Esophagus muscularis mucosa (tissue), 4 donors: ENCODE results near the gene GSS. TPM values are rescaled to one million over a fixed set of nuclear protein-coding genes. Genes with fewer than 3 reads are reported as not detected.

ENCODE experiments used
- DNase-seq: peaks from one replicate; pipeline ENCODE4 v3.0.0-alpha.2; 2017; ENCODE audit errors: extremely low spot score
- H3K27ac ChIP-seq, 4 donors: fragments of 200-600 bp; sonication (generic); replicated peaks in 1 of 4; 1 replicate in 3 of 4; 2 replicates in 1 of 4; pipeline ENCODE4 v1.5.1; 2016 to 2019; ENCODE audit warnings: mild to moderate bottlenecking in 1 of 4
- H3K27me3 ChIP-seq, 4 donors: fragments of 200-600 bp; sonication (generic); one replicate each; pipeline versions ENCODE4 v1.5.1 to v1.6.0; 2016 to 2019
- H3K36me3 ChIP-seq, 4 donors: fragments of 200-600 bp; sonication (generic); one replicate each; pipeline ENCODE4 v1.5.1; 2016 to 2019
- H3K4me1 ChIP-seq, 4 donors: fragments of 200-600 bp; sonication (generic); one replicate each; pipeline ENCODE4 v1.5.1; 2016 to 2019
- H3K4me3 ChIP-seq, 4 donors: fragments of 200-600 bp; sonication (generic); 1 replicate in 2 of 4; 2 replicates in 2 of 4; pipeline ENCODE4 v1.5.1; 2016 to 2019; ENCODE audit warnings: mild to moderate bottlenecking in 4 of 4, moderate library complexity in 1 of 4
- H3K9me3 ChIP-seq, 4 donors: fragments of 200-600 bp; sonication (generic); 1 replicate in 3 of 4; 2 replicates in 1 of 4; pipeline ENCODE4 v1.5.1; 2016 to 2019
- CTCF ChIP-seq, 3 experiments: fragments of 200-600 bp in 2 of 3; fragments of 450-650 bp in 1 of 3; sonication (generic) in 2 of 3; IDR thresholded peaks; one replicate each; pipeline ENCODE4 v1.5.1; 2017 to 2019; ENCODE audit warnings: antibody characterized with exemption in 3 of 3, mild to moderate bottlenecking in 2 of 3, moderate library complexity in 1 of 3
- EP300 ChIP-seq: sonication (generic); formaldehyde crosslinking; IDR thresholded peaks from one replicate; pipeline ENCODE4 v1.6.1; 2017; ENCODE audit warnings: antibody characterized with exemption
- POLR2A ChIP-seq: fragments of 450-650 bp; IDR thresholded peaks from one replicate; pipeline ENCODE4 v1.6.1; 2017; ENCODE audit warnings: antibody characterized with exemption, moderate library complexity, mild to moderate bottlenecking, low read depth
- POLR2AphosphoS5 ChIP-seq, 2 donors: sonication (generic); formaldehyde crosslinking; IDR thresholded peaks; one replicate each; pipeline ENCODE4 v1.6.1; 2017; ENCODE audit warnings: antibody characterized with exemption in 2 of 2
- WGBS: methylation state at CpG from one replicate; pipeline ENCODE4 v1.1.5; 2018; 5-methylcytosine and 5-hydroxymethylcytosine counted together
- intact Hi-C: fragments of 100-400 bp; cut with DNase I; formaldehyde crosslinking; loops from one replicate; pipeline ENCODE4 v1.15.1; 2023
- total RNA-seq, 4 donors: library from RNA; depleted of rRNA; stranded (reverse); fragments of >200 nt; gene quantifications; one replicate each; pipeline versions ENCODE4 v1.1.0 to v1.2.1, GENCODE V29; 2016

The GSS gene
- total RNA-seq, 4 donors from 2014 or later: 27.7 to 36.1 (median 28.5) TPM

DNA sequence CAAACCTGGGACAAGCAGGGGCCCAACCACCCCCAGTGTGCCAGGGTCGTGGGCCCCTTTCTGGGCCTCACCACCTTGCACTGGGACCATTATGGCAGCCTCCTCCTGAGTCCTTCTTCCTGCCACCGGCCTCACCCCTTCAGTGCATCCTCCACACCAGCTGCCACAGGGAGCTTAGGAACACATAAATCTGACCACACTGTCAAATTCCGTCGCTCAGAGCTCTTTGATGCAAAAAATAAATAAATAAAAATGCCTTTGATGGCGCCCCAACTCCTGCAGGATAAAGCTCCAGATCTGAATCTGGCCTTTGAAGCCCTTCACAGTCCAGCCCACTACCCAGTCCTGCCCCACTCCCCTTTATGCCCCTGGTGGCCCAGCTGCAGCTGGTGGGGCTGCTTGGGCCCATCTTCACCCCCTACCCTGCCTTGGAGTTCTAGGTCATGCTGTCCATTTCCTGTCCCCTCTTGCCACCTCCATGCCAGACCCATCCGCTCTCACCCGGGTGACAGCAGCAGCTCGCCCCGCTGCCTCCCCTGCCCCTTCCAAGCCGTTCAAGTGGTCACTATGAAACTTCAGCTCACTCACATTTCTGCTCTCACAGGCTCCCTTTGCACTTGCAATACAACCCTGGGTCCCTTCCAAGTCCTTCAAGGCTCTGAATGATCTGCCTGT is 16.1 kb upstream of the GSS start:
- 80% methylated on average over 10 of the region's 10 CpGs for WGBS
- Histone ChIP-seq H3K27ac (no peak overlapping the region), H3K27me3 (no peaks in the 10 kb centered on the region), H3K36me3 (no peaks in the 10 kb centered on the region), H3K9me3 (no peaks in the 10 kb centered on the region), H3K4me3 (no peak overlapping the region), H3K4me1 (peaks cover 0 to 5% (median 0%) of the 10 kb centered on the region in 4 donors)
- intact Hi-C loops: no loop called here
- TF ChIP-seq EP300: no peak
- no peak for TF ChIP-seq CTCF (IDR thresholded peaks at IDR 0.05)
- TF ChIP-seq POLR2AphosphoS5 (IDR thresholded peaks at IDR 0.05): no peak
- TF ChIP-seq POLR2A: no peak
- no peak for DNase-seq

DNA sequence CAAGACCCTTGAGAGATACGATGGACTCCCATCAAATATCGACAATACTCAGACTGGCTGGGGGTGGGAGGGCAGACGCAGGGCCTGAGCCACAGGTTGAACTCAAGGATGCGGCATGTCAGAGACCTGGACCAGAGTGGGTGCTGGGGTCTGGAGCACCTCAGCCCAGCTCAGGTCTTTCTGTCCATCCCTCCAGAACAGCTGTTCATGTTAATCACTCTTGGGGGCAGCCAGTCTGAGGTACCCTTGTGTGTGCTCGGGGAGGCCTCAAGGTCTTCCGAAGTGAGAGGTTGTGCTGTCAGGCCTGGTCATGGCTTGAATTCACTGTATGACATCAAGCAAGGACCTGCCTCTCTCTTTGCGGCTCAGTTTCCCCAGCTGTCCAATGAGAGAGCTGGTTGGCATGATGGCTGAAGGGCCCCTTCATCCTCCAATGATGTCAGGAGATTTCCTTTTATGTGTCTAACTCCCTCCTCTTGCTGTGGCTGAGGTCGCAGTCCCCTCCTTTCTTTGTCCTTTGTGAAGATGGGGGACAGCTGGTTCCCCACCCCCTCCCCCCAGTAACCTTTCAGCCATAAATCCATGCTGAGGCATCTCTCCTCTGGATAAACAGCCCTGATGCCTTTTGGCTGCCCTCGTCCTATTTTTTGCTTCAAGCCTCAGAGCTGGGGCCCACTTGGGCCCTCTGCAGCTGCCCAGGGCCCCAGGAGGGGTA is 15.4 kb upstream of the GSS start:
- H3K27ac ChIP-seq: no peak overlapping the region
- no peaks in the 10 kb centered on the region for H3K36me3 ChIP-seq
- H3K9me3 ChIP-seq: no peaks in the 10 kb centered on the region
- intact Hi-C loops: no loop called here
- no peak for TF ChIP-seq POLR2AphosphoS5 (IDR thresholded peaks at IDR 0.05)
- no peak for TF ChIP-seq POLR2A
- TF ChIP-seq CTCF (IDR thresholded peaks at IDR 0.05): no peak
- TF ChIP-seq EP300: no peak
- H3K27me3 ChIP-seq: no peaks in the 10 kb centered on the region
- WGBS: 90% methylated on average over 9 of the region's 9 CpGs
- no peak overlapping the region for H3K4me3 ChIP-seq
- peaks cover 0 to 5% (median 0%) of the 10 kb centered on the region in 4 donors for H3K4me1 ChIP-seq
- no peak for DNase-seq

- no peaks in the 10 kb centered on the region for H3K9me3 ChIP-seq
- WGBS: 95% methylated on average over 6 of the region's 7 CpGs
- H3K4me3 ChIP-seq: no peak overlapping the region
- H3K27me3 ChIP-seq: no peaks in the 10 kb centered on the region
- H3K4me1 ChIP-seq: peaks cover 0 to 5% (median 0%) of the 10 kb centered on the region in 4 donors
- TF ChIP-seq EP300: no peak
- no peak for TF ChIP-seq POLR2AphosphoS5 (IDR thresholded peaks at IDR 0.05)
- TF ChIP-seq CTCF (IDR thresholded peaks at IDR 0.05): no peak
- TF ChIP-seq POLR2A: no peak
- no peak overlapping the region for H3K27ac ChIP-seq
- intact Hi-C loops: no loop called here
- DNase-seq: no peak
- no peaks in the 10 kb centered on the region for H3K36me3 ChIP-seq
Observed at GRCh38 chr20:34970193-34970840, 14.7 kb upstream of the GSS start.

DNA sequence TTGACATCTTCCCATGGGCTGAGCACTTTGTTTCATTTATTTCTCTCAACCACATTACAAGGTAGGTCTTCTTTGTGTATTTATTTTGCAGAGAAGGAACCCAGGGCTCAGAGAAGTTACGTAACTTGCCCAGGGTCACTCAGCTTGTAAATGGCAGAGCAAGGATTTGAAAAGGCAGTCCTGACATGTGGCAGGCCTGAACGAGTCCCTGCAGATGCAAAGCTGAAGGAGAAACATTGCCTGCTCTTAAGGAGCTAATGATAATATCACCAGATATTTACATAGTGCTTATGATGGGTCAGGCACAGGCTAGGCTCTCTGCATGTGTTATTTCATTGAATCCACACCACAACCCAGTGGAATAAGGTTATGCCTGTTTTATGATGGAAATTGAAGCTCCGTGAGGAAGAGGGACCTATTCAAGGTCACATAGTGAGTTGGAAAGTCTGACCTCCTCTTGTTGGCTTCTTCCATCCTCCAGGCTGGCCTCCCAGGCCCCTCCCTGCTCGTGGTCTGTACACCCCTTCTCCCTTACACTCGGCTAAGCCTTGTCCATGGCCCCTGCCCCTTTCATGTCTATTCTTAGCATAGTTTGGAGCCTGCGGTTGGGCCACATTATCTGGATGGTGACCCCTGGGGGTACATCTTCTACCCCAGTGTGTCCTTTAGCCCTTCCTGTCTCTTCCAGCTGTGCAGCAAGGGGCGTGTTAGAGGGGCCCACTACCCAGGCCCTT is 12.6 kb upstream of the GSS start:
- Histone ChIP-seq H3K27me3 (no peaks in the 10 kb centered on the region), H3K4me1 (peaks cover 0 to 5% (median 0%) of the 10 kb centered on the region in 4 donors), H3K9me3 (no peaks in the 10 kb centered on the region), H3K4me3 (no peak overlapping the region), H3K27ac (no peak overlapping the region), H3K36me3 (no peaks in the 10 kb centered on the region)
- TF ChIP-seq EP300 (no peak), CTCF (IDR thresholded peaks at IDR 0.05) (no peak), POLR2AphosphoS5 (IDR thresholded peaks at IDR 0.05) (no peak), POLR2A (no peak)
- no peak for DNase-seq
- intact Hi-C loops: no loop called here
- 92% methylated on average over 6 of the region's 7 CpGs for WGBS
